ENCODE results near the gene SESN1.
"Not testable (repeated sequence)": the region's sequence is repeated elsewhere in the genome, so short reads cannot be mapped to it uniquely, and the experiment has no call there.

SESN1 gene

GRCh38 chr6:109088995-109089394 is 5.7 kb downstream of the SESN1 start:
- no peak for DNase-seq
- no peak for TF ChIP-seq CTCF (IDR thresholded peaks at IDR 0.05; ENCODE audit: low read depth, low read length)
- no peak overlapping the region for H3K27ac ChIP-seq
- H3K36me3 ChIP-seq: peaks cover 4% of the 10 kb centered on the region
- H3K9me3 ChIP-seq (ENCODE audit: severe bottlenecking): no peaks in the 10 kb centered on the region
- H3K27me3 ChIP-seq (ENCODE audit: insufficient read depth, low read depth, severe bottlenecking): no peaks in the 10 kb centered on the region
- H3K4me3 ChIP-seq (ENCODE audit: low read depth, low read length): no peak overlapping the region

- Histone ChIP-seq H3K27ac (no peak overlapping the region), H3K27me3 (ENCODE audit: insufficient read depth, low read depth, severe bottlenecking) (no peaks in the 10 kb centered on the region), H3K36me3 (peaks cover 4% of the 10 kb centered on the region), H3K9me3 (ENCODE audit: severe bottlenecking) (no peaks in the 10 kb centered on the region), H3K4me3 (ENCODE audit: low read depth, low read length) (no peak overlapping the region)
- no peak for TF ChIP-seq CTCF (IDR thresholded peaks at IDR 0.05; ENCODE audit: low read depth, low read length)
- no peak for DNase-seq
These were observed 6.9 kb downstream of the SESN1 start for GRCh38 chr6:109087661-109088264.

- not testable (repeated sequence) for H3K9me3 ChIP-seq (ENCODE audit: severe bottlenecking); H3K36me3 ChIP-seq; DNase-seq; H3K27ac ChIP-seq; H3K4me3 ChIP-seq (ENCODE audit: low read depth, low read length); H3K27me3 ChIP-seq (ENCODE audit: insufficient read depth, low read depth, severe bottlenecking)
These were observed 10.5 kb downstream of the SESN1 start for GRCh38 chr6:109084146-109084545.

- H3K27me3 ChIP-seq (ENCODE audit: insufficient read depth, low read depth, severe bottlenecking): no peaks in the 10 kb centered on the region
- no peak overlapping the region for H3K27ac ChIP-seq
- TF ChIP-seq CTCF (IDR thresholded peaks at IDR 0.05; ENCODE audit: low read depth, low read length): no peak
- no peak overlapping the region for H3K4me3 ChIP-seq (ENCODE audit: low read depth, low read length)
- no peaks in the 10 kb centered on the region for H3K9me3 ChIP-seq (ENCODE audit: severe bottlenecking)
- H3K36me3 ChIP-seq: no peaks in the 10 kb centered on the region
- no peak for DNase-seq
These were observed 11.0 kb downstream of the SESN1 start for GRCh38 chr6:109083657-109084056.

- Histone ChIP-seq H3K9me3 (ENCODE audit: severe bottlenecking) (no peaks in the 10 kb centered on the region), H3K36me3 (no peaks in the 10 kb centered on the region), H3K27me3 (ENCODE audit: insufficient read depth, low read depth, severe bottlenecking) (no peaks in the 10 kb centered on the region), H3K4me3 (ENCODE audit: low read depth, low read length) (no peak overlapping the region), H3K27ac (no peak overlapping the region)
- TF ChIP-seq CTCF (IDR thresholded peaks at IDR 0.05; ENCODE audit: low read depth, low read length): no peak
- DNase-seq: no peak
These were observed 12.5 kb downstream of the SESN1 start for GRCh38 chr6:109082188-109082577.

GRCh38 chr6:109081516-109082187 is 13.0 kb downstream of the SESN1 start:
- Histone ChIP-seq H3K27ac (no peak overlapping the region), H3K9me3 (ENCODE audit: severe bottlenecking) (no peaks in the 10 kb centered on the region), H3K36me3 (no peaks in the 10 kb centered on the region), H3K27me3 (ENCODE audit: insufficient read depth, low read depth, severe bottlenecking) (no peaks in the 10 kb centered on the region), H3K4me3 (ENCODE audit: low read depth, low read length) (no peak overlapping the region)
- DNase-seq: no peak
- no peak for TF ChIP-seq CTCF (IDR thresholded peaks at IDR 0.05; ENCODE audit: low read depth, low read length)

Measured in WERI-Rb-1 (cell line).